ENCODE data around the gene GLCCI1.

The GLCCI1 gene

GRCh38 chr7:8125680-8126444, 157.3 kb downstream of the GLCCI1 start:
- Histone ChIP-seq H3K27me3 (replicated peaks in 2 of 5; ENCODE audit: control insufficient read depth in 4 of 5, insufficient read depth in 5 of 5, low read length in 4 of 5) (no peaks in the 10 kb centered on the region), H3K36me3 (ENCODE audit: control insufficient read depth in 4 of 4, insufficient read depth in 4 of 4, low read length in 3 of 4) (peaks cover 0 to 11% (median 6%) of the 10 kb centered on the region in 4 experiments), H3K4me1 (ENCODE audit: control extremely low read depth in 1 of 4, control insufficient read depth in 4 of 4, insufficient read depth in 4 of 4, low read length in 3 of 4) (peaks cover 6 to 26% (median 20%) of the 10 kb centered on the region in 4 experiments), H3K4me3 (ENCODE audit: control insufficient read depth in 1 of 7, extremely low read depth in 1 of 7, insufficient read depth in 4 of 7, low read depth in 2 of 7, low read length in 6 of 7) (peak overlapping the region in 1 of 7 experiments; percentile 0), H3K27ac (ENCODE audit: insufficient read depth in 1 of 2, low read depth in 1 of 2, low read length in 2 of 2, poor library complexity in 1 of 2, severe bottlenecking in 2 of 2) (peak overlapping the region in 1 of 2 experiments; percentile 28), H3K9me3 (ENCODE audit: control extremely low read depth in 1 of 5, control insufficient read depth in 4 of 5, insufficient read depth in 2 of 5, low read depth in 1 of 5, low read length in 4 of 5) (no peaks in the 10 kb centered on the region)
- ChIA-PET CTCF (interaction anchor here (0.6 to 1.8 kb wide), 4 partner anchors 23 to 170 kb away, joined by 3 to 4 read pairs (median 3); no protein-coding TSS in a partner anchor), POLR2A (interaction anchor here (1.1 kb wide), 1 partner anchor 158 kb away, joined by 4 read pairs; the partner anchor contains the start of gene GLCCI1)
- 22% methylated on average over 6 of the region's 8 CpGs for WGBS (ENCODE audit: insufficient coverage)
- DNase-seq = peak; percentile 58 to 91 (median 89)

- ChIA-PET CTCF (interaction anchor here (1.1 kb wide), 1 partner anchor 169 kb away, joined by 3 read pairs; no protein-coding TSS in a partner anchor), POLR2A (interaction anchor here (1.1 kb wide), 1 partner anchor 158 kb away, joined by 4 read pairs; the partner anchor contains the start of gene GLCCI1)
- DNase-seq = no peak
- no CpG with 5 or more reads among the region's 2 CpGs for WGBS (ENCODE audit: insufficient coverage)
- H3K4me1 ChIP-seq (ENCODE audit: control extremely low read depth in 1 of 4, control insufficient read depth in 4 of 4, insufficient read depth in 4 of 4, low read length in 3 of 4) = peaks cover 6 to 27% (median 20%) of the 10 kb centered on the region in 4 experiments
- H3K9me3 ChIP-seq (ENCODE audit: control extremely low read depth in 1 of 5, control insufficient read depth in 4 of 5, insufficient read depth in 2 of 5, low read depth in 1 of 5, low read length in 4 of 5) = no peaks in the 10 kb centered on the region
- H3K27ac ChIP-seq (ENCODE audit: insufficient read depth in 1 of 2, low read depth in 1 of 2, low read length in 2 of 2, poor library complexity in 1 of 2, severe bottlenecking in 2 of 2) = no peak overlapping the region
- H3K27me3 ChIP-seq (replicated peaks in 2 of 5; ENCODE audit: control insufficient read depth in 4 of 5, insufficient read depth in 5 of 5, low read length in 4 of 5) = no peaks in the 10 kb centered on the region
- no peak overlapping the region for H3K4me3 ChIP-seq (ENCODE audit: control insufficient read depth in 1 of 7, extremely low read depth in 1 of 7, insufficient read depth in 4 of 7, low read depth in 2 of 7, low read length in 6 of 7)
- H3K36me3 ChIP-seq (ENCODE audit: control insufficient read depth in 4 of 4, insufficient read depth in 4 of 4, low read length in 3 of 4) = peaks cover 0 to 10% (median 5%) of the 10 kb centered on the region in 4 experiments
Measured at GRCh38 chr7:8126601-8127167, 158.1 kb downstream of the GLCCI1 start.

GRCh38 chr7:8128449-8129317, 160.1 kb downstream of the GLCCI1 start:
- Histone ChIP-seq H3K36me3 (ENCODE audit: control insufficient read depth in 4 of 4, insufficient read depth in 4 of 4, low read length in 3 of 4) (peaks cover 0 to 3% (median 1%) of the 10 kb centered on the region in 4 experiments), H3K9me3 (ENCODE audit: control extremely low read depth in 1 of 5, control insufficient read depth in 4 of 5, insufficient read depth in 2 of 5, low read depth in 1 of 5, low read length in 4 of 5) (no peaks in the 10 kb centered on the region), H3K4me3 (ENCODE audit: control insufficient read depth in 1 of 7, extremely low read depth in 1 of 7, insufficient read depth in 4 of 7, low read depth in 2 of 7, low read length in 6 of 7) (no peak overlapping the region), H3K4me1 (ENCODE audit: control extremely low read depth in 1 of 4, control insufficient read depth in 4 of 4, insufficient read depth in 4 of 4, low read length in 3 of 4) (peaks cover 6 to 41% (median 26%) of the 10 kb centered on the region in 4 experiments), H3K27ac (ENCODE audit: insufficient read depth in 1 of 2, low read depth in 1 of 2, low read length in 2 of 2, poor library complexity in 1 of 2, severe bottlenecking in 2 of 2) (no peak overlapping the region), H3K27me3 (replicated peaks in 2 of 5; ENCODE audit: control insufficient read depth in 4 of 5, insufficient read depth in 5 of 5, low read length in 4 of 5) (no peaks in the 10 kb centered on the region)
- POLR2A ChIA-PET = no interaction called here
- WGBS (ENCODE audit: insufficient coverage) = 100% methylated on average over 10 of the region's 12 CpGs
- DNase-seq = peak; percentile 15 to 73 (median 58)
- CTCF ChIA-PET = no interaction called here

- CTCF ChIA-PET = no interaction called here
- H3K4me3 ChIP-seq (ENCODE audit: control insufficient read depth in 1 of 7, extremely low read depth in 1 of 7, insufficient read depth in 4 of 7, low read depth in 2 of 7, low read length in 6 of 7) = no peak overlapping the region
- POLR2A ChIA-PET = no interaction called here
- H3K9me3 ChIP-seq (ENCODE audit: control extremely low read depth in 1 of 5, control insufficient read depth in 4 of 5, insufficient read depth in 2 of 5, low read depth in 1 of 5, low read length in 4 of 5) = no peaks in the 10 kb centered on the region
- DNase-seq = peak in 1 of 3 donors; percentile 19
- no peaks in the 10 kb centered on the region for H3K27me3 ChIP-seq (replicated peaks in 2 of 5; ENCODE audit: control insufficient read depth in 4 of 5, insufficient read depth in 5 of 5, low read length in 4 of 5)
- WGBS (ENCODE audit: insufficient coverage) = no CpG with 5 or more reads among the region's 1 CpG
- H3K36me3 ChIP-seq (ENCODE audit: control insufficient read depth in 4 of 4, insufficient read depth in 4 of 4, low read length in 3 of 4) = peaks cover 0 to 3% (median 1%) of the 10 kb centered on the region in 4 experiments
- peaks cover 6 to 41% (median 26%) of the 10 kb centered on the region in 4 experiments for H3K4me1 ChIP-seq (ENCODE audit: control extremely low read depth in 1 of 4, control insufficient read depth in 4 of 4, insufficient read depth in 4 of 4, low read length in 3 of 4)
- H3K27ac ChIP-seq (ENCODE audit: insufficient read depth in 1 of 2, low read depth in 1 of 2, low read length in 2 of 2, poor library complexity in 1 of 2, severe bottlenecking in 2 of 2) = no peak overlapping the region
Measured at GRCh38 chr7:8129318-8129659, 160.7 kb downstream of the GLCCI1 start.

- ChIA-PET CTCF (no interaction called here), POLR2A (no interaction called here)
- no peak overlapping the region for H3K27ac ChIP-seq (ENCODE audit: insufficient read depth in 1 of 2, low read depth in 1 of 2, low read length in 2 of 2, poor library complexity in 1 of 2, severe bottlenecking in 2 of 2)
- no peak overlapping the region for H3K4me3 ChIP-seq (ENCODE audit: control insufficient read depth in 1 of 7, extremely low read depth in 1 of 7, insufficient read depth in 4 of 7, low read depth in 2 of 7, low read length in 6 of 7)
- no peaks in the 10 kb centered on the region for H3K27me3 ChIP-seq (replicated peaks in 2 of 5; ENCODE audit: control insufficient read depth in 4 of 5, insufficient read depth in 5 of 5, low read length in 4 of 5)
- no peaks in the 10 kb centered on the region for H3K9me3 ChIP-seq (ENCODE audit: control extremely low read depth in 1 of 5, control insufficient read depth in 4 of 5, insufficient read depth in 2 of 5, low read depth in 1 of 5, low read length in 4 of 5)
- H3K4me1 ChIP-seq (ENCODE audit: control extremely low read depth in 1 of 4, control insufficient read depth in 4 of 4, insufficient read depth in 4 of 4, low read length in 3 of 4) = peaks cover 6 to 33% (median 21%) of the 10 kb centered on the region in 4 experiments
- H3K36me3 ChIP-seq (ENCODE audit: control insufficient read depth in 4 of 4, insufficient read depth in 4 of 4, low read length in 3 of 4) = peaks cover 0 to 5% (median 1%) of the 10 kb centered on the region in 4 experiments
- WGBS (ENCODE audit: insufficient coverage) = 100% methylated on average over 1 of the region's 1 CpG
- no peak for DNase-seq
Measured at GRCh38 chr7:8130663-8131062, 162.1 kb downstream of the GLCCI1 start.

- Histone ChIP-seq H3K4me3 (ENCODE audit: control insufficient read depth in 1 of 7, extremely low read depth in 1 of 7, insufficient read depth in 4 of 7, low read depth in 2 of 7, low read length in 6 of 7) (peak overlapping the region in 1 of 7 experiments; percentile 14), H3K9me3 (ENCODE audit: control extremely low read depth in 1 of 5, control insufficient read depth in 4 of 5, insufficient read depth in 2 of 5, low read depth in 1 of 5, low read length in 4 of 5) (no peaks in the 10 kb centered on the region), H3K36me3 (ENCODE audit: control insufficient read depth in 4 of 4, insufficient read depth in 4 of 4, low read length in 3 of 4) (peaks cover 0 to 5% (median 1%) of the 10 kb centered on the region in 4 experiments), H3K27me3 (replicated peaks in 2 of 5; ENCODE audit: control insufficient read depth in 4 of 5, insufficient read depth in 5 of 5, low read length in 4 of 5) (no peaks in the 10 kb centered on the region), H3K4me1 (ENCODE audit: control extremely low read depth in 1 of 4, control insufficient read depth in 4 of 4, insufficient read depth in 4 of 4, low read length in 3 of 4) (peaks cover 0 to 24% (median 13%) of the 10 kb centered on the region in 4 experiments), H3K27ac (ENCODE audit: insufficient read depth in 1 of 2, low read depth in 1 of 2, low read length in 2 of 2, poor library complexity in 1 of 2, severe bottlenecking in 2 of 2) (peak overlapping the region in 1 of 2 experiments; percentile 22)
- POLR2A ChIA-PET = no interaction called here
- CTCF ChIA-PET = interaction anchor here (0.8 kb wide), 1 partner anchor 25 kb away, joined by 3 read pairs; no protein-coding TSS in a partner anchor
- peak in 2 of 3 donors; percentile 14 to 39 for DNase-seq
- 81% methylated on average over 3 of the region's 5 CpGs for WGBS (ENCODE audit: insufficient coverage)
Measured at GRCh38 chr7:8131694-8132605, 163.4 kb downstream of the GLCCI1 start.
